Measurements from ENCODE around the gene ATP2B2. TPM values are rescaled to one million over a fixed set of nuclear protein-coding genes. Genes with fewer than 3 reads are reported as not detected.
A peak's percentile ranks its signal among the peaks of the same experiment; 100 is the strongest.

ATP2B2 gene
- total and polyA plus RNA-seq, 2 of the 8 experiments (the other 6 are each of a cell fraction or from before 2014, with no cell fraction given), result 0.14 to 1.2 TPM

- H3K79me2 ChIP-seq (ENCODE audit: control insufficient read depth in 1 of 2, insufficient read depth in 2 of 2, low read length in 2 of 2), result no peaks in the 10 kb centered on the region
- H4K91ac ChIP-seq (replicated peaks; ENCODE audit: insufficient read length, low read length), result no peak overlapping the region
- H4K20me1 ChIP-seq (replicated peaks in 1 of 2; ENCODE audit: control insufficient read depth in 1 of 2, insufficient read depth in 2 of 2, low read length in 2 of 2), result no peaks in the 10 kb centered on the region
- H2BK5ac ChIP-seq (ENCODE audit: low read depth, low read length), result no peak overlapping the region
- H3K36me3 ChIP-seq (ENCODE audit: control insufficient read depth in 2 of 4, insufficient read depth in 4 of 4, low read length in 3 of 4), result no peaks in the 10 kb centered on the region
- H3K23ac ChIP-seq (ENCODE audit: insufficient read length), result no peak overlapping the region
- H3K18ac ChIP-seq (ENCODE audit: extremely low read depth, low read length), result peak overlapping the region; percentile 56; the same call in 1 of the 2 replicates
- no peak overlapping the region for H3K14ac ChIP-seq (ENCODE audit: insufficient read length)
- peak overlapping the region; percentile 83 for H3K27ac ChIP-seq (ENCODE audit: low read depth, low read length)
- peak overlapping the region; percentile 18 for H4K5ac ChIP-seq (ENCODE audit: insufficient read length, low read depth, low read length)
- 81% methylated on average over 3 of the region's 3 CpGs; no CpG with 5 or more reads in 1 of the 2 experiments for WGBS, 2 experiments (ENCODE audit: extremely low coverage in 1 of 2, insufficient coverage in 1 of 2, insufficient read length in 1 of 2, insufficient replicate concordance in 2 of 2, low coverage in 1 of 2, low lambda C conversion rate in 2 of 2, missing lambda C conversion rate in 1 of 2)
- no peak overlapping the region for H3K56ac ChIP-seq (replicated peaks; ENCODE audit: insufficient read length, low read depth, low read length)
- CTCF ChIA-PET (ENCODE audit: partially characterized antibody), result interaction anchor here (1.0 to 2.7 kb wide), 6 partner anchors 9 to 210 kb away, joined by 3 to 10 read pairs (median 8); no protein-coding TSS in a partner anchor
- DNase-seq (ENCODE audit: low read depth in 1 of 2, low spot score in 2 of 2) (no peak), FAIRE-seq (no peak)
- peak overlapping the region in 1 of 4 experiments; percentile 5; a peak in 1 of 8 replicates for H3K4me3 ChIP-seq (ENCODE audit: extremely low read depth in 1 of 4, insufficient read depth in 2 of 4, low read depth in 3 of 4, low read length in 4 of 4)
- no peak overlapping the region for H2AK5ac ChIP-seq (ENCODE audit: low read depth, low read length)
- H2BK20ac ChIP-seq (ENCODE audit: low read length), result no peak overlapping the region
- H2BK120ac ChIP-seq (replicated peaks; ENCODE audit: low read depth, low read length), result no peak overlapping the region
- no peaks in the 10 kb centered on the region for H3K23me2 ChIP-seq (ENCODE audit: low read depth, low read length)
- H2BK15ac ChIP-seq (ENCODE audit: low read length), result no peak overlapping the region; the same call in 1 of the 2 replicates
- H2BK12ac ChIP-seq (ENCODE audit: low read depth, low read length), result peak overlapping the region; percentile 63; the same call in 1 of the 2 replicates
- H3K27me3 ChIP-seq (replicated peaks in 1 of 4; ENCODE audit: control insufficient read depth in 3 of 4, extremely low read depth in 1 of 4, insufficient read depth in 3 of 4, low read length in 3 of 4), result no peaks in the 10 kb centered on the region
- no peak overlapping the region for H4K8ac ChIP-seq (ENCODE audit: extremely low read depth, insufficient read depth, low read length)
- no peak overlapping the region for H3K4ac ChIP-seq (replicated peaks; ENCODE audit: insufficient read length, low read depth, low read length)
- H3K4me2 ChIP-seq (ENCODE audit: insufficient read depth in 1 of 2, low read depth in 2 of 2, low read length in 2 of 2), result peak overlapping the region in 1 of 2 experiments; percentile 8; a peak in 1 of 4 replicates
- POLR2A ChIA-PET (ENCODE audit: partially characterized antibody), result no interaction called here
- no peak overlapping the region; a peak in 2 of 7 replicates for H3K9ac ChIP-seq (replicated peaks in 1 of 4; ENCODE audit: extremely low read depth in 1 of 4, low read depth in 3 of 4, low read length in 3 of 4)
- no peaks in the 10 kb centered on the region for H3K9me3 ChIP-seq (ENCODE audit: insufficient read depth in 2 of 2, low read depth in 1 of 2, low read length in 1 of 2)
- H3K4me1 ChIP-seq (replicated peaks in 1 of 4; ENCODE audit: control insufficient read depth in 3 of 4, insufficient read depth in 4 of 4, low read length in 3 of 4), result peaks cover 4 to 11% (median 7%) of the 10 kb centered on the region in 4 experiments; a peak in 5 of 7 replicates
- no peak overlapping the region for H2AFZ ChIP-seq (ENCODE audit: low read length)
- no peaks in the 10 kb centered on the region for H3K79me1 ChIP-seq (ENCODE audit: low read depth, low read length)
- TF ChIP-seq KDM4A (IDR thresholded peaks at IDR 0.05; ENCODE audit: low read depth, low read length, severe bottlenecking) (no peak), RBBP5 (IDR thresholded peaks at IDR 0.05; ENCODE audit: borderline replicate concordance, low read depth, low read length) (no peak), KDM5A (IDR thresholded peaks at IDR 0.05; ENCODE audit: low read length) (no peak), POLR2A (IDR thresholded peaks at IDR 0.05; ENCODE audit: control extremely low read depth in 1 of 2, low read depth in 2 of 2, low read length in 2 of 2) (no peak), TBP (IDR thresholded peaks at IDR 0.05; ENCODE audit: low read depth, low read length) (no peak), GTF2F1 (IDR thresholded peaks at IDR 0.05; ENCODE audit: borderline replicate concordance, low read depth, low read length) (no peak), BRCA1 (IDR thresholded peaks at IDR 0.05; ENCODE audit: low read depth, low read length) (no peak)
- TF ChIP-seq, protein P1, sequence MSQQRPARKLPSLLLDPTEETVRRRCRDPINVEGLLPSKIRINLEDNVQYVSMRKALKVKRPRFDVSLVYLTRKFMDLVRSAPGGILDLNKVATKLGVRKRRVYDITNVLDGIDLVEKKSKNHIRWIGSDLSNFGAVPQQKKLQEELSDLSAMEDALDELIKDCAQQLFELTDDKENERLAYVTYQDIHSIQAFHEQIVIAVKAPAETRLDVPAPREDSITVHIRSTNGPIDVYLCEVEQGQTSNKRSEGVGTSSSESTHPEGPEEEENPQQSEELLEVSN (IDR thresholded peaks at IDR 0.05), result no peak
These were observed 48.8 kb upstream of the ATP2B2 start for GRCh38 chr3:10554236-10554611.

All from H1 (cell line).